ENCODE data around the gene DNAJC11.
A peak's percentile ranks its signal among the peaks of the same experiment; 100 is the strongest.
"Not testable (repeated sequence)": the region's sequence is repeated elsewhere in the genome, so short reads cannot be mapped to it uniquely, and the experiment has no call there.

DNAJC11 gene

DNA sequence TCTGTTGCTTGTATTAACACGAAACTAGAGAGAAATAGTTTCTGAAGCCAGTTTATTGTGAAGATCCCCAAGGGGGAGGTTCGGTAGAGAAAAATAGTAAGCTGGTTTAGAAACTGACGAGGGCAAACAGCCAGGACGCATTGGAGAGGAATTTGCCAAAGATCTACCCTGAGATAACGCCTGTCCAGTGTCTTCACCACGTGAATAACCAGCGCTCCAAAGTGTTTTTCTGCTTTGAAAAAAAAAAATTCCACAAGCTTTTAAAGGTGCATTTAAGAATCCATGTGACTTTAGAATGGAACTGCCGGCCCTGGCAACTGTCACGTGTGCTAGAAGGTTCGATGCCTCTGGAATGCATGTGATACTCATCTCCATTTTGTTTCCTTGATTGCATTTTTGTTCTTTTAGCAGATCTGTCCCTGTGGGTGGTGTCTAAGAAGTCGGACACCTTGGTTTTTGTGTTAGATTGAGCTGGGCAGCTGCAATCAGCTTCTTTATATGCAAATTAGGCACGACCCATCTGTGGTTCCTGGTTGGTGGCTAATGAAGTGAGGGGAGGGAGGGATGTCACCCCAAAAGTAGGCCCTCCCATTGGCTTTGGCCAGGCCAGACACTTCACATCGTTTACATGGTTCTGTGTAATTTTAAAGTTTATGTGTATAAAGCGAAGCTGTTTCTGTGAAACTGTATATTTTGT lies 78.2 kb downstream of the DNAJC11 start:
- no peak for DNase-seq

DNA sequence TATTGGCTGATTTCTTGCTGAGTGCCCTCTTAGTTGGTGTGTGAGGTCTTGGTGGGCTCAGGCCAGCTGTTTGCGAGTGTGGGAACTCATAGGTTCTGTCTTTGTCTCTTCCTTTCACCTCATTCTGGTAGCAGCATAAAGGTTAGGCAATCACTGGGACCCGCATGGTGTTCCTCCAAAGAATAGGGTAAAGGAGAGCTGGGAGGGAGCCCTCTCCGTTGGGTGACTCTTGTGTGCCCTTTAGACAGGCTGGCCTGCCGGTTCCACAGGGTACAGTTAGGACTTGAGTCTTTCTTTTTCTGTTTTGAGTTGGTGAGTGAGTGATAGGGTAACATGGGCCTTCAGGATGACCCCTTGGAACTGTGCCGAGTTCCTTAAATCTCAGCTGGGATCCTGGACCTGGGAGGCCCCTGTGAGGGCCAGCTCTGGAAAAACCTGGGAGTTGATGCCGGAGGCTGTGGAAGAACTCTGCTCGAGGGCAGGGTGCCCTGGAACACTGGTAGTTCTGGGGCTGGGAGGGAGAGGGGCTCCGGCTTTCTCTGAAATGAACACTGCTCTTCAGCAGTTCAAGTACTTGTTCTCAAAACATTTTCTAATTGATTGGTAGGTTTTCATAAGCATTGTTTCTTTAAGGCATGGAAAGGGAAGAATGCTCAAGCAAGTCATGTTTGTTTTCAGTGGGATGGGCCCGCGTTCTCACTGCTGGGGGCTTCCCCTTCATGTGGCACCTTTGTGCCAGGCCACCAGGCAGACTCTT lies 79.0 kb downstream of the DNAJC11 start:
- DNase-seq = no peak

- no peak for DNase-seq
Measured at GRCh38 chr1:6621429-6622391, 79.9 kb downstream of the DNAJC11 start.

GRCh38 chr1:6619045-6619444 lies 82.6 kb downstream of the DNAJC11 start:
- DNase-seq = no peak

- peak in 1 of 5 donors; percentile 26 for DNase-seq
Measured at GRCh38 chr1:6614929-6615785, 86.5 kb downstream of the DNAJC11 start.

DNA sequence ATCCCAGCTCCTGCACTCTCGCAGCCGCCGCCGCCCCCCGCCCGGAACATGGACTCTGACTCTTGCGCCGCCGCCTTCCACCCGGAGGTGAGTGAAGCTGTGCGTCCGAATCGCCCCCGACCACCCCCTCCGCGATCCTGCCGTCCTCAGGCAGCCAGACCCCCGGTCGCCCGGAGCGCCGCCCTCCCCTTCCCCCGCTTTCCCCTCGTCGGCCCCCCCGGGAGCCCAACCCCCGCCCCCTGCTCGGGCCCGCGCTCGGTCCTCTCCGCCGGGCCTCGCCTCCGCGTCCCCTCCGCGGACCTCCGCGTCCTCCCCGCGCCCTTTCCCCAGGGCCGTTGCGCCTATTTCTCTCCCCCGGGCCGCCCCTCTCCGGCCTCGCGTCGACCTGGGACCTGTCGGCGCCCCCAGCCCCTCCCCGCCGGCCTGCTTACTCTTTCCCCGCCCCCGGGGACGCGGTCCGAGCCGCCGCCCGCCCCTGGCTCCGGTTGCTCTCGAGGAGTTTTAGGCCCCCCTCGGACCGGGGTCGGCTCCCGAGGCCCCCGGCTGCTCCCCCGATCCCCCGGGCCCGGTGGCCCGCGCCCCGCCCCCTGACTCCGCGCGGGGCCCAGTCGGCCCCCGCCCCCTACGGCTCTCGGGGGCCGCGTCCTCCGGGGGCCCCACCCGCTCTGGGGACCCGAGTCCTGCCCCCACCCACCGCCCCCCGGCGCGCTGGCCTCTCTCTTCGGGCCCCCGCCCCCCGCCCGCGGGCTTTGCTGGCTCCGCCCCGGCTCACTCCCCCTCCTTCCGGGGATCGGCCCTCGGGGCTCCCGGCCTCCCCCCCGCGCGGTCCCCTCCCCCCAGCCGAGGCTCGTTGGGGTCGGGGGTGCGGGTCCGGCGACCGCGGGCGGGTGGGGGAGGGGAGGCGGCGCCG lies 87.3 kb downstream of the DNAJC11 start:
- DNase-seq = peak in 4 of 5 donors; percentile 38 to 64 (median 46)

- DNase-seq = peak; percentile 99
Measured at GRCh38 chr1:6613361-6614018, 88.1 kb downstream of the DNAJC11 start, which contains the start of gene PHF13. PHF13 (plus strand) TSS chr1:6613731; CDS start chr1:6614067, 336 bp downstream.

- DNase-seq = no peak
Measured at GRCh38 chr1:6612641-6613360, 88.8 kb downstream of the DNAJC11 start.

DNA sequence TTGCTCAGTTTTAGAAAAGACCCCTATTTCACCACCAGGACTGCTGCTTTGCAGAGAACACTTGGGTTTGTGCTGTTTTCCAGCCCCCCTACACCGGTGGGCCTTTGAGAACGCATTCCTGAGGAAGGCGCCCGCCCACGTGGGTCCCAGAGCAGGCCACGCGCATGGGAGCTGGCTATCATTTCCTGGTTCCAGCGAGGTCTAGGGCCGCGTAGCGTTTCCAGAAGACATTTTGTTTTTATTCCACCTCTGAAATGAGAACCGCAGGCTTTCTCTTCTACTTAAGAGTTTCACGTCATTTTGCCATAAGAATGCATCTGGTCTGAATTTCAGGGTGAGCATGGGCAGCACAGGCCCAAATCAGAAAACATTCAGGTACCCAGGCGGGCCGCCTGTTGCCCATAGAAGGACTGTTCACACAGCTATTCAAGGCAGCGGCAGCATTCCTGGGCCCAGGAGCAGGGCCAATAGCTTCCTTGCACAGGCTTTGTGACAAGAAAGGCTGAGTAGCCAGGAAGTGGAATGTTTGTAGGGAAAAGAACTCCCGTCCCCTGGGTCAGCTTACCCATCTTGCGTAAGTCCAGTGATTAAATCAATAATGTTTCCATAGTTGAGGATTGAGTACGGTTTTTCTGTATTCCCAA lies 97.6 kb downstream of the DNAJC11 start:
- DNase-seq = no peak

GRCh38 chr1:6603238-6603914 lies 98.2 kb downstream of the DNAJC11 start:
- DNase-seq = peak in 3 of 5 donors; percentile 43 to 68 (median 44)

DNA sequence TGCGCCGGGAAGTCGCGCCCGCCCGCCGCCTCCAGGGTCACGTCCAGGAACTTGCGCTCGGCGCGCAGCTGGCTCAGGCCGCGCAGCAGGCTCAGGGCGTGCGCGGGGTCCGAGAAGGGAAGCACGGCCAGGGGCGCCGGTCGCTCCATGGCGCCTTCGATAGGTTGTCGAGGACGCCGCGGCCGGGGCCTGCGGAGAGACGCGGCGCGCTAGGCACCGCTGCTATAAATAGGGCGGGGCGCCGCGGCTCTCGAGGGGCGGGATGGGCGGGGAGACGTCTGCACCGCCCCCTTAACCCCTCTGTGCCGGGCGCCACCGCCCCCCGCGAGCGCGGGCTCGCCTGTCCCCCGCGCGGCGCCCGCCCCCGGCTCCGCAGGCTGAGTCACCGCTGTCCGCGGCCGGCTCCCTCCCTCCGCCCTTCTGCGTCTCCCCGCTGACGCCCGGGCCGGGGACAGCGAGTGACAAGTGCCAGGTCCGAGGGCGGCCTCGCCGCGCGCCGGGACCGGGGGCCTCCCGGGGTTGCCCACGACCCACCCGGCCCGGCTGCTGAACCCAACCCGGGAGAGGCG lies 98.9 kb downstream of the DNAJC11 start, which contains the start of gene KLHL21:
Gene KLHL21, minus strand, starts transcription at position 201 of the 569 bp plus-strand sequence. Its CDS starts 52 bp downstream, at position 149.
- DNase-seq = peak; percentile 65 to 89 (median 76)

DNA sequence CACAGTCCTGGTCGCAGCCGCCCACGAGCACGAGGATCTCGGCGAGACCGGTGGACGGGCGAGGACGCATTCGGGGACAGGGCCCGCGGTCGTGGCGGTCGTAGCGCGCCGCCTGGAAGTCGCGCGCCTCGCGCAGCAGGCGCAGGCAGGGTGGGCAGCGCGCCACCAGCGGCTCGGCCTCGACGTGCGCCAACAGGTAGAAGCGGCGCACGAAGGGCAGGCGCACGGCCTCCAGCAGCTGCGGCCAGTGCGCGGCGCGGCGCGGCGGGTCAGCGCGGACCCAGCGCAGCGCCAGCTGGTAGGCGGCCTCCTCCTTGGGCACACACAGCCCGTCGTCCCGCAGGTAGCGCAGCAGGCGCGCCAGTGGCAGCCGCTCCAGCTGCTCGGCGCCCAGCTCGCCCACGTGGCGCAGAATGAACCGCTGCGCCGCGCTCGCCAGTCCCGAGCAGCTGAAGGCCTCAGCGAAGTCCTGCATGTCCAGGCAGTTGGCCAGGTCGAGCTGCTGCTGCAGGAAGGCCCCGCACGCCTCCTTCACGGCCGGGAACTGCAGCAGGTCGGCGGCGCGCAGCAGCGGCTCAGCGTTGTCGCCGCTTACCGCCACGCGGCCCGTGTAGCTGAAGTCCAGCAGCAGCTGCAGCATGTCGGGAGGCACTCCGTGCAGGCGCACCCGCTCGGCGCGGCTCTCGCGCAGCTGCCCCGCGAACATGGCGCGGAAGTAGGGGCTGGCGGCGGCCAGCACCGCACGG lies 99.5 kb downstream of the DNAJC11 start:
- DNase-seq = peak in 2 of 5 donors; percentile 29 to 38

- peak; percentile 41 to 82 (median 63) for DNase-seq
Measured at GRCh38 chr1:6601049-6601922, 100.3 kb downstream of the DNAJC11 start.

DNA sequence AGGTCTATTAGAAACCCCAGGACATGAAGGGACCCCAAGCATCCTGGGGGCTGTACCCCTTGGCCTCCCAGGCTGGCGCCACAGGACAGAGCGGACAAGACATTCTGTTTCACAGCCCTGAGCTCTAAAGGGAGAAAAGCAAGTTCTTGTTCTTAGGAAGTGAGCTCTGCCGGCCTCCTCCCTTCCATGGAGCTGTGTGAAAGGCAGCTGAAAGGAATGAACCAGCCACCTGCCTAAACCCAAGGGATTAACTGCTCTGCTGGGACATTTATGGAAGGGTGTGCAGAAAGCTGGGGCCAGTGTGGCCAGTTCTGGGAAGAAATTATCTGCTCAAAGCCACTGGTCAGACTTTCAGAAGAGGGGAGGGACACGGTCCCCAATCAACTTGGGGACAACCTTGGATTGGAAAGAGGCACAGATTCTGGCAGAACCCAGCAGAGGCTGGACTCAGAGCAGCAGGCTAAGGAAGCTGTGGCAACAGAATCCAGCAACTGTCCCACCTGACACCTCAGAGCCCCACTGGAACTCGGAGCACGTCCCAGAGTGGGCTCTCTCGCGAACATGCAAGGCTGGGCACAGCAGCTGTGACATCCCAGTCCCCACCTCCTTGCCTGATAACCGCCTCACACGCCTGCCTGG lies 101.1 kb downstream of the DNAJC11 start:
- no peak for DNase-seq

DNA sequence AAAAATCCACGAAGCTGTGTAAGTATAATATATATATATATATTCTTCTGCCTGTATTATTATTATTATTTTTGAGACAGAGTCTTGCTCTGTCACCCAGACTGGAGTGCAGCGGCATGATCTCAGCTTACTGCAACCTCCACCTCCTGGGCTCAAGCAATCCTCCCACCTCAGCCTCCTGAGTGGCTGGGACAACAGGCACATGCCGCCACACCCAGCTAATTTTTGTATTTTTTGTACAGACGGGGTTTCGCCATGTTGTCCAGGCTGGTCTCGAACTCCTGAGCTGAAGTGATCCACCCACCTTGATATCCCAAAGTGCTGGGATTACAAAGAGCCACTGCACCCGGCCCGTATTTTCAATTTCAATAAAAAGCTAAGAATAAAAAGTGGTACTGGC lies 101.6 kb downstream of the DNAJC11 start:
- not testable (repeated sequence) for DNase-seq

Data from T-helper 1 cell (primary cell).